ENCODE measurements around the gene PRKCB. TPM values are rescaled to one million over a fixed set of nuclear protein-coding genes. Genes with fewer than 3 reads are reported as not detected.

Gene PRKCB
- total and polyA plus RNA-seq, 7 donors, result 0.13 to 1.5 (median 0.83) TPM

GRCh38 chr16:23855010-23855409 is 19.2 kb downstream of the PRKCB start:
- WGBS, 3 donors, result 63 to 73% (median 68%) methylated on average over 5 of the region's 5 CpGs
- no peak for DNase-seq
- intact Hi-C loops (cut with DNase I), result no loop called here

GRCh38 chr16:23856251-23856709 is 20.5 kb downstream of the PRKCB start:
- no peaks in the 10 kb centered on the region for H3K4me1 ChIP-seq
- no peak overlapping the region for H3K27ac ChIP-seq
- TF ChIP-seq CTCF (IDR thresholded peaks at IDR 0.05), result no peak
- H3K4me3 ChIP-seq, result no peak overlapping the region
- intact Hi-C loops (cut with DNase I), result no loop called here
- no peaks in the 10 kb centered on the region for H3K27me3 ChIP-seq (ENCODE audit: insufficient read depth in 3 of 3, low read length in 2 of 3)
- DNase-seq, result no peak
- no peaks in the 10 kb centered on the region for H3K36me3 ChIP-seq (ENCODE audit: insufficient read depth in 1 of 2, low read depth in 1 of 2)
- H3K9me3 ChIP-seq, result no peaks in the 10 kb centered on the region
- 72 to 80% (median 77%) methylated on average over 2 of the region's 2 CpGs for WGBS, 3 donors
- ATAC-seq, result no peak

More at GRCh38 chr16:23855010-23855409, 19.2 kb downstream of the PRKCB start:
- Histone ChIP-seq H3K27ac (no peak overlapping the region), H3K36me3 (ENCODE audit: insufficient read depth in 1 of 2, low read depth in 1 of 2) (no peaks in the 10 kb centered on the region), H3K27me3 (ENCODE audit: insufficient read depth in 3 of 3, low read length in 2 of 3) (no peaks in the 10 kb centered on the region), H3K4me3 (no peak overlapping the region), H3K9me3 (no peaks in the 10 kb centered on the region), H3K4me1 (no peaks in the 10 kb centered on the region)
- no peak for ATAC-seq
- TF ChIP-seq CTCF (IDR thresholded peaks at IDR 0.05), result no peak

- ATAC-seq (no peak), DNase-seq (no peak)
- H3K27me3 ChIP-seq (ENCODE audit: insufficient read depth in 3 of 3, low read length in 2 of 3), result no peaks in the 10 kb centered on the region
- WGBS, 3 donors, result 27 to 33% (median 28%) methylated on average over 11 of the region's 11 CpGs
- no peaks in the 10 kb centered on the region for H3K4me1 ChIP-seq
- no peak overlapping the region for H3K4me3 ChIP-seq
- H3K36me3 ChIP-seq (ENCODE audit: insufficient read depth in 1 of 2, low read depth in 1 of 2), result no peaks in the 10 kb centered on the region
- H3K9me3 ChIP-seq, result no peaks in the 10 kb centered on the region
- intact Hi-C loops (cut with DNase I), result no loop called here
- H3K27ac ChIP-seq, result no peak overlapping the region
- TF ChIP-seq CTCF (IDR thresholded peaks at IDR 0.05), result no peak
Measured at GRCh38 chr16:23857256-23857880, 21.6 kb downstream of the PRKCB start.

- H3K36me3 ChIP-seq (ENCODE audit: insufficient read depth in 1 of 2, low read depth in 1 of 2), result no peaks in the 10 kb centered on the region
- ATAC-seq, result no peak
- H3K4me1 ChIP-seq, result no peaks in the 10 kb centered on the region
- no peaks in the 10 kb centered on the region for H3K27me3 ChIP-seq (ENCODE audit: insufficient read depth in 3 of 3, low read length in 2 of 3)
- 70 to 72% (median 71%) methylated on average over 1 of the region's 1 CpG for WGBS, 3 donors
- TF ChIP-seq CTCF (IDR thresholded peaks at IDR 0.05), result no peak
- H3K27ac ChIP-seq, result no peak overlapping the region
- intact Hi-C loops (cut with DNase I), result no loop called here
- no peak overlapping the region for H3K4me3 ChIP-seq
- no peak for DNase-seq
- no peaks in the 10 kb centered on the region for H3K9me3 ChIP-seq
Measured at GRCh38 chr16:23857881-23858269, 22.1 kb downstream of the PRKCB start.

- Histone ChIP-seq H3K27ac (no peak overlapping the region), H3K27me3 (ENCODE audit: insufficient read depth in 3 of 3, low read length in 2 of 3) (no peaks in the 10 kb centered on the region), H3K4me3 (no peak overlapping the region), H3K9me3 (no peaks in the 10 kb centered on the region), H3K4me1 (no peaks in the 10 kb centered on the region), H3K36me3 (ENCODE audit: insufficient read depth in 1 of 2, low read depth in 1 of 2) (no peaks in the 10 kb centered on the region)
- intact Hi-C loops (cut with DNase I), result no loop called here
- ATAC-seq (no peak), DNase-seq (no peak)
- WGBS, 3 donors, result 61 to 86% (median 75%) methylated on average over 1 of the region's 1 CpG
- no peak for TF ChIP-seq CTCF (IDR thresholded peaks at IDR 0.05)
Measured at GRCh38 chr16:23858542-23858941, 22.8 kb downstream of the PRKCB start.
